Type B pancreatic cell (in vitro differentiated cells): ENCODE results near the gene CEP41. TPM values are rescaled to one million over a fixed set of nuclear protein-coding genes. Genes with fewer than 3 reads are reported as not detected.

ENCODE experiments used
- DNase-seq: peaks from one replicate; pipeline ENCODE4 v3.0.0; 2021; ENCODE audit warnings: mixed read lengths; ENCODE audit not compliant: unreplicated experiment; ENCODE audit errors: extremely low spot score
- H3K27ac Mint-ChIP-seq: 2 replicates; pipeline ENCODE4 v1.8.0; 2021; ENCODE audit warnings: mild to moderate bottlenecking, mixed read lengths
- H3K27me3 Mint-ChIP-seq: 2 replicates; pipeline ENCODE4 v1.8.0; 2021; ENCODE audit warnings: mixed read lengths
- H3K36me3 Mint-ChIP-seq: 2 replicates; pipeline ENCODE4 v1.8.0; 2021; ENCODE audit warnings: mixed read lengths
- H3K4me1 Mint-ChIP-seq: one replicate; pipeline ENCODE4 v1.8.0; 2021; ENCODE audit warnings: mixed read lengths; ENCODE audit not compliant: unreplicated experiment
- H3K4me3 Mint-ChIP-seq: 2 replicates; pipeline ENCODE4 v1.8.0; 2021; ENCODE audit warnings: mild to moderate bottlenecking, mixed read lengths
- H3K9me3 Mint-ChIP-seq: 2 replicates; pipeline ENCODE4 v1.8.0; 2021; ENCODE audit warnings: mixed read lengths
- CTCF ChIP-seq: fragments of 200-600 bp; sonication (generic); conservative IDR thresholded peaks from 2 replicates; pipeline ENCODE4 v1.5.0; 2021; ENCODE audit warnings: antibody characterized with exemption, mild to moderate bottlenecking
- total RNA-seq: library from RNA; stranded (reverse); gene quantifications from 2 replicates; pipeline ENCODE4 v1.2.1, GENCODE V29; 2021; ENCODE audit warnings: low replicate concordance

The CEP41 gene
- total RNA-seq, 1 donor from 2014 or later = 33.0 TPM

GRCh38 chr7:130471974-130472373 is 31.2 kb upstream of the CEP41 start:
- Mint-ChIP-seq H3K4me1 (peaks cover 28% of the 10 kb centered on the region), H3K36me3 (no peaks in the 10 kb centered on the region), H3K27ac (no peak overlapping the region), H3K9me3 (no peaks in the 10 kb centered on the region), H3K27me3 (no peaks in the 10 kb centered on the region), H3K4me3 (no peak overlapping the region)
- TF ChIP-seq CTCF = no peak
- no peak for DNase-seq

GRCh38 chr7:130468612-130469011 is 27.8 kb upstream of the CEP41 start:
- no peak for TF ChIP-seq CTCF
- no peak for DNase-seq
- H3K9me3 Mint-ChIP-seq = peaks cover 4% of the 10 kb centered on the region
- peaks cover 3% of the 10 kb centered on the region for H3K4me1 Mint-ChIP-seq
- no peaks in the 10 kb centered on the region for H3K27me3 Mint-ChIP-seq
- H3K4me3 Mint-ChIP-seq = no peak overlapping the region
- H3K36me3 Mint-ChIP-seq = no peaks in the 10 kb centered on the region
- H3K27ac Mint-ChIP-seq = no peak overlapping the region

- no peak for DNase-seq
- no peak overlapping the region for H3K27ac Mint-ChIP-seq
- no peak for TF ChIP-seq CTCF
- no peaks in the 10 kb centered on the region for H3K27me3 Mint-ChIP-seq
- H3K4me3 Mint-ChIP-seq = no peak overlapping the region
- peaks cover 4% of the 10 kb centered on the region for H3K9me3 Mint-ChIP-seq
- H3K36me3 Mint-ChIP-seq = no peaks in the 10 kb centered on the region
- no peaks in the 10 kb centered on the region for H3K4me1 Mint-ChIP-seq
Observed at GRCh38 chr7:130463553-130464434, 23.0 kb upstream of the CEP41 start.

GRCh38 chr7:130461272-130461671 is 20.5 kb upstream of the CEP41 start:
- no peak for DNase-seq
- H3K4me3 Mint-ChIP-seq = no peak overlapping the region
- H3K9me3 Mint-ChIP-seq = peaks cover 4% of the 10 kb centered on the region
- no peak overlapping the region for H3K27ac Mint-ChIP-seq
- H3K27me3 Mint-ChIP-seq = no peaks in the 10 kb centered on the region
- H3K36me3 Mint-ChIP-seq = no peaks in the 10 kb centered on the region
- H3K4me1 Mint-ChIP-seq = no peaks in the 10 kb centered on the region
- TF ChIP-seq CTCF = no peak

GRCh38 chr7:130458257-130458656 is 17.4 kb upstream of the CEP41 start:
- no peaks in the 10 kb centered on the region for H3K36me3 Mint-ChIP-seq
- no peaks in the 10 kb centered on the region for H3K4me1 Mint-ChIP-seq
- DNase-seq = no peak
- TF ChIP-seq CTCF = no peak
- H3K27ac Mint-ChIP-seq = no peak overlapping the region
- no peaks in the 10 kb centered on the region for H3K9me3 Mint-ChIP-seq
- H3K27me3 Mint-ChIP-seq = no peaks in the 10 kb centered on the region
- no peak overlapping the region for H3K4me3 Mint-ChIP-seq
